H9 (cell line): Measurements from ENCODE around the gene ADAMTS3. TPM values are rescaled to one million over a fixed set of nuclear protein-coding genes. Genes with fewer than 3 reads are reported as not detected.

Experiments used
- DNase-seq: peaks from one replicate; pipeline ENCODE4 v3.0.0-alpha.2; 2017
- H2AFZ ChIP-seq: one replicate; pipeline ENCODE4 v1.6.1; 2013; ENCODE audit warnings: mild to moderate bottlenecking, low read length, control low read depth, moderate library complexity
- H2AK5ac ChIP-seq: 2 replicates; pipeline ENCODE4 v1.6.1; 2013; ENCODE audit warnings: low read length, control low read depth, mixed read lengths; ENCODE audit not compliant: insufficient read length
- H2BK120ac ChIP-seq: one replicate; pipeline ENCODE4 v1.6.1; 2013; ENCODE audit warnings: low read depth, mild to moderate bottlenecking, low read length, control low read depth, inconsistent platforms; ENCODE audit not compliant: poor library complexity, severe bottlenecking
- H2BK12ac ChIP-seq: 2 replicates; pipeline ENCODE4 v1.6.1; 2013; ENCODE audit warnings: low read length, control low read depth, mixed read lengths, low read depth; ENCODE audit not compliant: insufficient read length
- H2BK15ac ChIP-seq: 2 replicates; pipeline ENCODE4 v1.6.1; 2013; ENCODE audit warnings: low read depth, low read length, control low read depth
- H2BK20ac ChIP-seq: one replicate; pipeline ENCODE4 v1.6.1; 2013; ENCODE audit warnings: low read depth, mild to moderate bottlenecking, low read length, control low read depth, inconsistent platforms; ENCODE audit not compliant: poor library complexity, severe bottlenecking
- H2BK5ac ChIP-seq: 2 replicates; pipeline ENCODE4 v1.6.1; 2013; ENCODE audit warnings: low read length, control low read depth, mixed read lengths; ENCODE audit not compliant: insufficient read length
- H3K14ac ChIP-seq: 2 replicates; pipeline ENCODE4 v1.6.1; 2013; ENCODE audit warnings: low read length, control low read depth; ENCODE audit not compliant: insufficient read depth
- H3K18ac ChIP-seq: 2 replicates; pipeline ENCODE4 v1.6.1; 2013; ENCODE audit warnings: low read depth, mild to moderate bottlenecking, mixed read lengths, low read length, control low read depth; ENCODE audit not compliant: insufficient read length
- H3K23ac ChIP-seq: 2 replicates; pipeline ENCODE4 v1.6.1; 2013; ENCODE audit warnings: low read length, control low read depth, mixed read lengths, low read depth; ENCODE audit not compliant: insufficient read length
- H3K23me2 ChIP-seq: 2 replicates; pipeline ENCODE4 v1.6.1; 2013; ENCODE audit warnings: low read depth, mild to moderate bottlenecking, mixed read lengths, low read length, control low read depth; ENCODE audit not compliant: insufficient read length, poor library complexity, severe bottlenecking
- H3K27ac ChIP-seq: 2 replicates; pipeline ENCODE4 v1.5.1; 2013; ENCODE audit warnings: low read length, control low read depth, mixed read lengths, low read depth; ENCODE audit not compliant: insufficient read length
- H3K27me3 ChIP-seq: 2 replicates; pipeline ENCODE4 v1.6.1; 2013; ENCODE audit warnings: low read length, control low read depth, inconsistent platforms; ENCODE audit not compliant: insufficient read depth
- H3K4ac ChIP-seq: 2 replicates; pipeline ENCODE4 v1.6.1; 2013; ENCODE audit warnings: low read depth, mild to moderate bottlenecking, control low read depth, inconsistent platforms, low read length, moderate library complexity
- H3K4me1 ChIP-seq: 2 replicates; pipeline ENCODE4 v1.6.1; 2013; ENCODE audit warnings: low read length, control low read depth, inconsistent platforms; ENCODE audit not compliant: insufficient read depth
- H3K4me2 ChIP-seq: 2 replicates; pipeline ENCODE4 v1.6.1; 2013; ENCODE audit warnings: low read length, control low read depth, mixed read lengths; ENCODE audit not compliant: insufficient read length, insufficient read depth
- H3K56ac ChIP-seq: 2 replicates; pipeline ENCODE4 v1.6.1; 2013; ENCODE audit warnings: low read depth, mild to moderate bottlenecking, mixed read lengths, low read length, control low read depth; ENCODE audit not compliant: insufficient read length
- H3K79me1 ChIP-seq: 2 replicates; pipeline ENCODE4 v1.6.1; 2013; ENCODE audit warnings: low read depth, mild to moderate bottlenecking, moderate library complexity, low read length, control low read depth, inconsistent platforms; ENCODE audit not compliant: insufficient read depth, poor library complexity, severe bottlenecking
- H3K79me2 ChIP-seq: 2 replicates; pipeline ENCODE4 v1.6.1; 2013; ENCODE audit warnings: low read length, control low read depth, inconsistent platforms; ENCODE audit not compliant: insufficient read depth
- H3K9ac ChIP-seq: 2 replicates; pipeline ENCODE4 v1.6.1; 2013; ENCODE audit warnings: low read length, control low read depth, mixed read lengths; ENCODE audit not compliant: insufficient read length; ENCODE audit errors: extremely low read depth
- H3K9me3 ChIP-seq: one replicate; pipeline ENCODE4 v1.6.1; 2013; ENCODE audit warnings: low read depth, low read length, inconsistent platforms; ENCODE audit not compliant: control insufficient read depth
- H3T11ph ChIP-seq: one replicate; pipeline ENCODE4 v1.6.1; 2013; ENCODE audit warnings: mild to moderate bottlenecking, low read length, control low read depth, inconsistent platforms
- H4K20me1 ChIP-seq: one replicate; pipeline ENCODE4 v1.6.1; 2013; ENCODE audit not compliant: control insufficient read depth, insufficient read length, insufficient read depth
- H4K5ac ChIP-seq: 2 replicates; pipeline ENCODE4 v1.6.1; 2013; ENCODE audit warnings: low read depth, mild to moderate bottlenecking, mixed read lengths, low read length, control low read depth; ENCODE audit not compliant: insufficient read length
- H4K8ac ChIP-seq: replicated peaks from 2 replicates; pipeline ENCODE4 v1.6.1; 2013; ENCODE audit warnings: low read length, control low read depth, mixed read lengths, low read depth; ENCODE audit not compliant: insufficient read length
- H4K91ac ChIP-seq: 2 replicates; pipeline ENCODE4 v1.6.1; 2013; ENCODE audit warnings: low read depth, mild to moderate bottlenecking, moderate library complexity, mixed read lengths, low read length, control low read depth; ENCODE audit not compliant: insufficient read length
- H3K27ac Mint-ChIP-seq, 3 experiments: 2 replicates in 2 of 3; 3 replicates in 1 of 3; pipeline ENCODE4 v1.8.0; 2020 to 2021; ENCODE audit warnings: mixed read lengths in 3 of 3, mild to moderate bottlenecking in 1 of 3, moderate library complexity in 1 of 3
- H3K27me3 Mint-ChIP-seq: 2 replicates; pipeline ENCODE4 v1.8.0; 2021; ENCODE audit warnings: low read depth, mild to moderate bottlenecking, moderate library complexity, mixed read lengths
- H3K36me3 Mint-ChIP-seq, 3 experiments: 2 replicates in 2 of 3; 3 replicates in 1 of 3; pipeline ENCODE4 v1.8.0; 2020 to 2021; ENCODE audit warnings: low read depth in 3 of 3, mixed read lengths in 3 of 3; ENCODE audit not compliant: insufficient read depth in 1 of 3
- H3K4me1 Mint-ChIP-seq, 2 experiments: 2 replicates each; pipeline ENCODE4 v1.8.0; 2020; ENCODE audit warnings: mixed read lengths in 2 of 2
- H3K4me3 Mint-ChIP-seq, 2 experiments: 2 replicates in 1 of 2; 3 replicates in 1 of 2; pipeline ENCODE4 v1.8.0; 2020 to 2021; ENCODE audit warnings: mild to moderate bottlenecking in 2 of 2, mixed read lengths in 2 of 2, moderate library complexity in 1 of 2
- H3K9me3 Mint-ChIP-seq, 2 experiments: 2 replicates in 1 of 2; 3 replicates in 1 of 2; pipeline ENCODE4 v1.8.0; 2020; ENCODE audit warnings: mild to moderate bottlenecking in 2 of 2, mixed read lengths in 2 of 2, moderate library complexity in 1 of 2
- WGBS: extraction: QIAGEN DNeasy Blood & Tissue Kit; methylation state at CpG from one replicate; pipeline ENCODE4 v1.1.7; 2013; ENCODE audit warnings: missing lambda C conversion rate, low lambda C conversion rate, mixed read lengths; ENCODE audit not compliant: insufficient read length; ENCODE audit errors: extremely low coverage; 5-methylcytosine and 5-hydroxymethylcytosine counted together
- total RNA-seq: library from RNA; stranded (reverse); gene quantifications from 2 replicates; pipeline ENCODE4 v1.2.1, GENCODE V29; 2021
- TF ChIP-seq, protein P1 (sequence below): fragments of 200-600 bp; sonication (generic); conservative IDR thresholded peaks from 3 replicates; pipeline ENCODE4 v1.8.0; 2021; ENCODE audit warnings: antibody characterized with exemption, mild to moderate bottlenecking

The ADAMTS3 gene
- total RNA-seq, 1 experiment from 2014 or later, result 1.1 TPM

DNA sequence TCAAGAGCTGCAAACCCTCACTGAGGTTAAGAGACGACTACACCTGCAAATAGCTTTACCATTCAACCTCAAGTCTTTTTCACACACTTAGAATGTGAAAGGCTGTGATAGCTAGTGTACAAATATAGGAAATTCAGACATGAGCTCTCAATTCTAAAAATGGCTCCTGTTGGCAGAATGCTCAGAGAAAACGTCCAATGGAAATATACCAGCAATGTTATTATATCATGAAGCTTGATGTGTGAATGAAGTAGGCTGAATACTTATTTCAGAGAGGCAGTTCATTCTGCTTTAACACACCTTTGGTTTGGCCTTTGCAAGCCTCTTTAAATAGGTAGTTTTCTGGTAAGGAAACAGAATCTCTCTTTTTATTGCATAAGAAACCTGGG is 227.6 kb downstream of the ADAMTS3 start:
- Histone ChIP-seq H3K56ac (no peak overlapping the region), H4K20me1 (no peaks in the 10 kb centered on the region), H3T11ph (no peak overlapping the region), H3K23me2 (no peaks in the 10 kb centered on the region), H2BK12ac (no peak overlapping the region), H3K4me1 (no peaks in the 10 kb centered on the region), H3K9ac (no peak overlapping the region), H3K4me2 (no peak overlapping the region), H2BK120ac (no peak overlapping the region), H3K79me2 (no peaks in the 10 kb centered on the region), H3K9me3 (no peaks in the 10 kb centered on the region), H3K27me3 (no peaks in the 10 kb centered on the region), H3K14ac (no peak overlapping the region), H2AK5ac (no peak overlapping the region), H4K8ac (no peak overlapping the region), H2BK15ac (no peak overlapping the region), H2AFZ (no peak overlapping the region), H2BK20ac (no peak overlapping the region), H2BK5ac (no peak overlapping the region), H4K5ac (no peak overlapping the region), H3K18ac (no peak overlapping the region), H3K79me1 (no peaks in the 10 kb centered on the region), H3K23ac (no peak overlapping the region), H3K27ac (no peak overlapping the region), H3K4ac (no peak overlapping the region), H4K91ac (no peak overlapping the region)
- whole genome bisulfite sequencing, result no CpG with 5 or more reads among the region's 2 CpGs
- Mint-ChIP-seq H3K4me3 (no peak overlapping the region), H3K9me3 (no peaks in the 10 kb centered on the region), H3K27me3 (no peaks in the 10 kb centered on the region), H3K36me3 (no peaks in the 10 kb centered on the region), H3K27ac (peak overlapping the region in 1 of 3 experiments; percentile 42; a peak in 1 of 7 replicates), H3K4me1 (no peaks in the 10 kb centered on the region)
- no peak for DNase-seq
- TF ChIP-seq, protein P1, sequence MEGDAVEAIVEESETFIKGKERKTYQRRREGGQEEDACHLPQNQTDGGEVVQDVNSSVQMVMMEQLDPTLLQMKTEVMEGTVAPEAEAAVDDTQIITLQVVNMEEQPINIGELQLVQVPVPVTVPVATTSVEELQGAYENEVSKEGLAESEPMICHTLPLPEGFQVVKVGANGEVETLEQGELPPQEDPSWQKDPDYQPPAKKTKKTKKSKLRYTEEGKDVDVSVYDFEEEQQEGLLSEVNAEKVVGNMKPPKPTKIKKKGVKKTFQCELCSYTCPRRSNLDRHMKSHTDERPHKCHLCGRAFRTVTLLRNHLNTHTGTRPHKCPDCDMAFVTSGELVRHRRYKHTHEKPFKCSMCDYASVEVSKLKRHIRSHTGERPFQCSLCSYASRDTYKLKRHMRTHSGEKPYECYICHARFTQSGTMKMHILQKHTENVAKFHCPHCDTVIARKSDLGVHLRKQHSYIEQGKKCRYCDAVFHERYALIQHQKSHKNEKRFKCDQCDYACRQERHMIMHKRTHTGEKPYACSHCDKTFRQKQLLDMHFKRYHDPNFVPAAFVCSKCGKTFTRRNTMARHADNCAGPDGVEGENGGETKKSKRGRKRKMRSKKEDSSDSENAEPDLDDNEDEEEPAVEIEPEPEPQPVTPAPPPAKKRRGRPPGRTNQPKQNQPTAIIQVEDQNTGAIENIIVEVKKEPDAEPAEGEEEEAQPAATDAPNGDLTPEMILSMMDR, result no peak
